ENCODE results near the gene SLC48A1.

DNA sequence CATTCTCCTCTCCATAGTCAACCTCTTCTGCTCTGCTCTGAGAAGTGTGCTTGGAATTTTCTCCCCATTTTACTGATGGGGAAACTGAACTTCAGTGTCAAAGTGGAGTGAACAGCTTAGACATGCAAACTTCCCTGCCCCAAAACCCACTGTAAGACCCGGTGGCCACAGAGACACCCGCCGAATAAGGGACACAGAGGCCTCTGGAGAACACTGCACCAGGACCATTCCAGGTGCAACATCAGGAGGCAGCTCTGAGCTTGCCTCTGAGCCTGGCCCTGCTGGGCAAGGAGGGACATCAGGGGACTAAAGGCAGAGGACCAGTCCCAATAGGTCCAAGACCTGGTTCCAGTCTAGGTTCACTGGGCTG, 45.0 kb downstream of the SLC48A1 start:
- TF ChIP-seq, protein P1, sequence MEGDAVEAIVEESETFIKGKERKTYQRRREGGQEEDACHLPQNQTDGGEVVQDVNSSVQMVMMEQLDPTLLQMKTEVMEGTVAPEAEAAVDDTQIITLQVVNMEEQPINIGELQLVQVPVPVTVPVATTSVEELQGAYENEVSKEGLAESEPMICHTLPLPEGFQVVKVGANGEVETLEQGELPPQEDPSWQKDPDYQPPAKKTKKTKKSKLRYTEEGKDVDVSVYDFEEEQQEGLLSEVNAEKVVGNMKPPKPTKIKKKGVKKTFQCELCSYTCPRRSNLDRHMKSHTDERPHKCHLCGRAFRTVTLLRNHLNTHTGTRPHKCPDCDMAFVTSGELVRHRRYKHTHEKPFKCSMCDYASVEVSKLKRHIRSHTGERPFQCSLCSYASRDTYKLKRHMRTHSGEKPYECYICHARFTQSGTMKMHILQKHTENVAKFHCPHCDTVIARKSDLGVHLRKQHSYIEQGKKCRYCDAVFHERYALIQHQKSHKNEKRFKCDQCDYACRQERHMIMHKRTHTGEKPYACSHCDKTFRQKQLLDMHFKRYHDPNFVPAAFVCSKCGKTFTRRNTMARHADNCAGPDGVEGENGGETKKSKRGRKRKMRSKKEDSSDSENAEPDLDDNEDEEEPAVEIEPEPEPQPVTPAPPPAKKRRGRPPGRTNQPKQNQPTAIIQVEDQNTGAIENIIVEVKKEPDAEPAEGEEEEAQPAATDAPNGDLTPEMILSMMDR (IDR thresholded peaks at IDR 0.05), result no peak
- no peak for TF ChIP-seq POLR2A (IDR thresholded peaks at IDR 0.05)
